ENCODE measurements around the gene SUN2. TPM values are rescaled to one million over a fixed set of nuclear protein-coding genes. Genes with fewer than 3 reads are reported as not detected.

SUN2 gene
- total and polyA plus RNA-seq, 9 of the 15 experiments (the other 6 are each of a cell fraction or from before 2014, with no cell fraction given), result 0.11 to 42.6 (median 16.7) TPM

- TF ChIP-seq TSHZ1 (CRISPR knock-in tag; IDR thresholded peaks at IDR 0.05) (no peak), EWSR1 (IDR thresholded peaks at IDR 0.05; ENCODE audit: borderline replicate concordance, low read depth, partially characterized antibody) (no peak), GABPB1 (CRISPR knock-in tag; IDR thresholded peaks at IDR 0.05) (peak; percentile 76), CHD4 (IDR thresholded peaks at IDR 0.05; ENCODE audit: insufficient read depth, insufficient replicate concordance, low read depth, low read length, poor library complexity, severe bottlenecking) (no peak), PCBP2 (IDR thresholded peaks at IDR 0.05; ENCODE audit: low read depth, low read length, poor library complexity, severe bottlenecking) (no peak), MAX (CRISPR knock-in tag; IDR thresholded peaks at IDR 0.05) (peak; percentile 18; the same call in 1 of the 2 replicates), ELF1 (tag; IDR thresholded peaks at IDR 0.05) (peak; percentile 41; the same call in 1 of the 2 replicates), GABPA (tag; conservative IDR thresholded peaks at IDR 0.05; ENCODE audit: low read depth) (peak; percentile 94), MYBL2 (IDR thresholded peaks at IDR 0.05; ENCODE audit: low read depth) (no peak), MYBL2 (CRISPR knock-in tag; IDR thresholded peaks at IDR 0.05; ENCODE audit: borderline replicate concordance) (no peak), MGA (IDR thresholded peaks at IDR 0.05) (peak; percentile 57; the same call in 1 of the 2 replicates)
Measured at GRCh38 chr22:38793721-38794466, 38.1 kb upstream of the SUN2 start, which contains the start of gene DNAL4 (continued).
